SK-N-SH treated with all-trans-retinoic acid at 6 μM for 48 hours (cell line): ENCODE measurements around the gene PLPP6.

Experiments
- BACH2 ChIP-seq: fragments of 250-450 bp; sonication (Bioruptor Pico); IDR thresholded peaks from 2 replicates; pipeline ENCODE4 v1.9.0; 2021; ENCODE audit warnings: mild to moderate bottlenecking, borderline replicate concordance
- CSRNP3 ChIP-seq: fragments of 250-450 bp; sonication (Bioruptor Pico); IDR thresholded peaks from 2 replicates; pipeline ENCODE4 v1.5.1; 2021; ENCODE audit warnings: mild to moderate bottlenecking, moderate library complexity
- ESRRG ChIP-seq: fragments of 250-450 bp; sonication (Bioruptor Pico); IDR thresholded peaks from 2 replicates; pipeline ENCODE4 v1.6.1; 2021; ENCODE audit warnings: mild to moderate bottlenecking
- POU6F1 ChIP-seq: fragments of 250-450 bp; sonication (Bioruptor Pico); IDR thresholded peaks from 2 replicates; pipeline ENCODE4 v1.8.0; 2021; ENCODE audit warnings: low read depth, mild to moderate bottlenecking, moderate library complexity, borderline replicate concordance
- RARB ChIP-seq: fragments of 250-450 bp; sonication (Bioruptor Pico); IDR thresholded peaks from 2 replicates; pipeline ENCODE4 v1.8.0; 2021; ENCODE audit warnings: mild to moderate bottlenecking, moderate library complexity
- ZFP30 ChIP-seq: fragments of 450-650 bp; formaldehyde crosslinking; IDR thresholded peaks from 2 replicates; pipeline ENCODE4 v1.5.0; 2022; ENCODE audit warnings: mild to moderate bottlenecking, moderate library complexity
- ZNF565 ChIP-seq: fragments of 450-650 bp; formaldehyde crosslinking; conservative IDR thresholded peaks from 2 replicates; pipeline ENCODE4 v1.5.0; 2020; ENCODE audit warnings: low read depth, mild to moderate bottlenecking, moderate library complexity
- ZNF70 ChIP-seq: fragments of 450-650 bp; formaldehyde crosslinking; IDR thresholded peaks from 2 replicates; pipeline ENCODE4 v1.5.0; 2020; ENCODE audit warnings: mild to moderate bottlenecking, moderate library complexity

- TF ChIP-seq RARB (CRISPR knock-in tag) (no peak), ZNF70 (CRISPR knock-in tag) (no peak), BACH2 (CRISPR knock-in tag) (no peak), POU6F1 (CRISPR knock-in tag) (no peak), ZNF565 (CRISPR knock-in tag) (no peak), ESRRG (CRISPR knock-in tag) (no peak), ZFP30 (CRISPR knock-in tag) (no peak), CSRNP3 (CRISPR knock-in tag) (no peak)
These were observed 22.7 kb downstream of the PLPP6 start for GRCh38 chr9:4684820-4685219.
